RWPE2 (cell line): ENCODE data around the gene BABAM2.

Experiments used
- ATAC-seq: fragments of 200-7000 bp; cut with Tn5 transposase; 3 replicates; pipeline ENCODE4 v1.9.1; 2021; ENCODE audit warnings: low read depth
- DNase-seq: peaks from one replicate; pipeline ENCODE4 v3.0.0-alpha.2; 2020; ENCODE audit warnings: low spot score
- H3K27ac ChIP-seq: fragments of 450-650 bp; 2 replicates; pipeline ENCODE4 v1.5.1; 2017; ENCODE audit warnings: mild to moderate bottlenecking; ENCODE audit not compliant: poor library complexity, severe bottlenecking
- H3K27me3 ChIP-seq: fragments of 250-450 bp; sonication (Bioruptor Pico); 2 replicates; pipeline ENCODE4 v1.5.1; 2021; ENCODE audit warnings: mild to moderate bottlenecking, moderate library complexity; ENCODE audit not compliant: insufficient read depth, poor library complexity, severe bottlenecking
- H3K36me3 ChIP-seq: fragments of 250-450 bp; sonication (Bioruptor Pico); 2 replicates; pipeline ENCODE4 v1.5.1; 2020; ENCODE audit warnings: low read depth, mild to moderate bottlenecking, moderate library complexity
- H3K4me1 ChIP-seq: fragments of 250-450 bp; sonication (Bioruptor Pico); 2 replicates; pipeline ENCODE4 v1.5.1; 2021; ENCODE audit warnings: mild to moderate bottlenecking, moderate library complexity; ENCODE audit not compliant: insufficient read depth, poor library complexity, severe bottlenecking
- H3K4me3 ChIP-seq: fragments of 250-450 bp; sonication (Bioruptor Pico); 2 replicates; pipeline ENCODE4 v1.5.1; 2021; ENCODE audit warnings: mild to moderate bottlenecking, moderate library complexity; ENCODE audit not compliant: severe bottlenecking
- H3K9me3 ChIP-seq: fragments of 250-450 bp; sonication (Bioruptor Pico); 2 replicates; pipeline ENCODE4 v1.5.1; 2021; ENCODE audit warnings: mild to moderate bottlenecking, moderate library complexity; ENCODE audit not compliant: severe bottlenecking
- TF ChIP-seq, protein P1 (sequence below): fragments of 450-650 bp; IDR thresholded peaks from one replicate; pipeline ENCODE4 v1.5.1; 2017; ENCODE audit warnings: mild to moderate bottlenecking, moderate library complexity; ENCODE audit not compliant: poor library complexity, severe bottlenecking

The BABAM2 gene

DNA sequence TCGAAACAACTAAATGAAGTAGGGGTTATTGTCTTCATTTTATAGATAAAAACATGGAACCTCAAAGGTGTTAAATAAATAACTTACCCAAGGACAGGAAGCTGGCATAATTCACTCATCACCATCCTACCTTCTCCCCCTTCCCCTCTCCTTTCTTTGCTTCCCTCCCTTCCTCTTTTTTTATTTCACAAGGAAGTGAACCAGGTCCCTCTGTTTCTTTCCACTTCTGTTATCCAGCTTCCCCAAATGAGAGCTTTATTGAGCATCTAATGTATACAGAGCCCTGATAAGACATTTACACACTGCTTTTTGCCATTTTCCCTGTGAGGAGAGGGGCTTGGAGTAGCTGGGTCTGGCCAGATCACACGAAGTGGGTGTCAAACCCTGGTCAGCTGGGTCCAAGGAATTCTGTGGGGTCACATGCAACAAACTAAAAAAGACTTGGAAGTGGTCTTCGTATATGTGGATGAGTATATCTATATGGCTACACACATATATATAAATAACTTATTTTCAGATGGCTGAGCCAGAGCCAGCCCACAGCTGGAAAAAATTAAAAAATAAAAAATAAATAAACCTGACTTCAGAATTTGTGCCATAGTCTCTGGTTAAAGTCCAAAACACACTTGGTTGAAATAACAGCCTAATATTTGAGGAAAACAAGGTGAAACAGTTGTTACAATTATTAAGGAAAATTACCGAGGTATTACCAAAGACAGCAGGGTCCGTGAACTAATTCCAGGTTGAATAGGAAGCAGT lies 452.8 kb downstream of the BABAM2 start:
- DNase-seq (no peak), ATAC-seq (no peak)
- TF ChIP-seq, protein P1, sequence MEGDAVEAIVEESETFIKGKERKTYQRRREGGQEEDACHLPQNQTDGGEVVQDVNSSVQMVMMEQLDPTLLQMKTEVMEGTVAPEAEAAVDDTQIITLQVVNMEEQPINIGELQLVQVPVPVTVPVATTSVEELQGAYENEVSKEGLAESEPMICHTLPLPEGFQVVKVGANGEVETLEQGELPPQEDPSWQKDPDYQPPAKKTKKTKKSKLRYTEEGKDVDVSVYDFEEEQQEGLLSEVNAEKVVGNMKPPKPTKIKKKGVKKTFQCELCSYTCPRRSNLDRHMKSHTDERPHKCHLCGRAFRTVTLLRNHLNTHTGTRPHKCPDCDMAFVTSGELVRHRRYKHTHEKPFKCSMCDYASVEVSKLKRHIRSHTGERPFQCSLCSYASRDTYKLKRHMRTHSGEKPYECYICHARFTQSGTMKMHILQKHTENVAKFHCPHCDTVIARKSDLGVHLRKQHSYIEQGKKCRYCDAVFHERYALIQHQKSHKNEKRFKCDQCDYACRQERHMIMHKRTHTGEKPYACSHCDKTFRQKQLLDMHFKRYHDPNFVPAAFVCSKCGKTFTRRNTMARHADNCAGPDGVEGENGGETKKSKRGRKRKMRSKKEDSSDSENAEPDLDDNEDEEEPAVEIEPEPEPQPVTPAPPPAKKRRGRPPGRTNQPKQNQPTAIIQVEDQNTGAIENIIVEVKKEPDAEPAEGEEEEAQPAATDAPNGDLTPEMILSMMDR, result no peak
- Histone ChIP-seq H3K27ac (no peak overlapping the region), H3K9me3 (no peaks in the 10 kb centered on the region), H3K36me3 (no peaks in the 10 kb centered on the region), H3K27me3 (no peaks in the 10 kb centered on the region), H3K4me1 (peaks cover 11% of the 10 kb centered on the region), H3K4me3 (no peak overlapping the region)

- Histone ChIP-seq H3K36me3 (no peaks in the 10 kb centered on the region), H3K27me3 (no peaks in the 10 kb centered on the region), H3K27ac (no peak overlapping the region), H3K4me1 (peaks cover 4% of the 10 kb centered on the region), H3K9me3 (no peaks in the 10 kb centered on the region), H3K4me3 (no peak overlapping the region)
- no peak for ATAC-seq
- DNase-seq, result no peak
- TF ChIP-seq, protein P1, result no peak
These were observed 453.6 kb downstream of the BABAM2 start for GRCh38 chr2:28343971-28344715.

- ATAC-seq (no peak), DNase-seq (no peak)
- no peak overlapping the region for H3K4me3 ChIP-seq
- no peak overlapping the region for H3K27ac ChIP-seq
- no peaks in the 10 kb centered on the region for H3K36me3 ChIP-seq
- H3K4me1 ChIP-seq, result peaks cover 4% of the 10 kb centered on the region
- no peaks in the 10 kb centered on the region for H3K27me3 ChIP-seq
- H3K9me3 ChIP-seq, result no peaks in the 10 kb centered on the region
- TF ChIP-seq, protein P1, result no peak
These were observed 454.3 kb downstream of the BABAM2 start for GRCh38 chr2:28344756-28345373.

DNA sequence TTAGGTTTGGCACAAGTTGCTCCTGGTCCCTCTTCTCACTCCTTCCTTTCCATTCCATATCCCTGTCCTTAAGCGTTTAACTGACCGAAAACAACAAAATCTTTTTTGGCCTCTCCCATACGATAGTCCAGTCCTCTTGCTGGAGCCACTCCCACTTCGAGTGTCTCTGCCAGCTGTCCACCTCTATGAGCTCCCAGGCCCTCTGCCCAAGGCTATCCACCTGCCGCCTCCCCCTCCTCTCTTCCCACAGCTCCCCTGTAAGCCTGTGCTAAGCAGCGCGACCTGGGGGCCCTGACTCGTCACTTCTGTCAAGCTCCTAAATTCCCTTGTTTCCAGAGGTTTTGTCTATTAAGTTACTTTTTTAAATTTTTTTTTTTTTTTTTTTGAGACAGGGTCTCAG lies 455.1 kb downstream of the BABAM2 start:
- Histone ChIP-seq H3K4me3 (no peak overlapping the region), H3K27ac (no peak overlapping the region)
- no peak for ATAC-seq

More for the DNA sequence above, 455.1 kb downstream of the BABAM2 start:
- Histone ChIP-seq H3K36me3 (no peaks in the 10 kb centered on the region), H3K4me1 (peaks cover 4% of the 10 kb centered on the region), H3K9me3 (no peaks in the 10 kb centered on the region), H3K27me3 (no peaks in the 10 kb centered on the region)
- TF ChIP-seq, protein P1, result no peak
- no peak for DNase-seq
